K562 treated with DMSO at 1 percent for 48 hours (cell line): ENCODE results near the gene AHNAK2. TPM values are rescaled to one million over a fixed set of nuclear protein-coding genes. Genes with fewer than 3 reads are reported as not detected.

Experiments
- total RNA-seq: library from RNA; unstranded; fragments of 300-600 nt; gene quantifications from 2 replicates; pipeline ENCODE4 v1.2.3, GENCODE V29; 2022; ENCODE audit warnings: low replicate concordance; ENCODE audit errors: extremely low read depth

Gene AHNAK2
- not detected in 2 replicates for total RNA-seq

DNA sequence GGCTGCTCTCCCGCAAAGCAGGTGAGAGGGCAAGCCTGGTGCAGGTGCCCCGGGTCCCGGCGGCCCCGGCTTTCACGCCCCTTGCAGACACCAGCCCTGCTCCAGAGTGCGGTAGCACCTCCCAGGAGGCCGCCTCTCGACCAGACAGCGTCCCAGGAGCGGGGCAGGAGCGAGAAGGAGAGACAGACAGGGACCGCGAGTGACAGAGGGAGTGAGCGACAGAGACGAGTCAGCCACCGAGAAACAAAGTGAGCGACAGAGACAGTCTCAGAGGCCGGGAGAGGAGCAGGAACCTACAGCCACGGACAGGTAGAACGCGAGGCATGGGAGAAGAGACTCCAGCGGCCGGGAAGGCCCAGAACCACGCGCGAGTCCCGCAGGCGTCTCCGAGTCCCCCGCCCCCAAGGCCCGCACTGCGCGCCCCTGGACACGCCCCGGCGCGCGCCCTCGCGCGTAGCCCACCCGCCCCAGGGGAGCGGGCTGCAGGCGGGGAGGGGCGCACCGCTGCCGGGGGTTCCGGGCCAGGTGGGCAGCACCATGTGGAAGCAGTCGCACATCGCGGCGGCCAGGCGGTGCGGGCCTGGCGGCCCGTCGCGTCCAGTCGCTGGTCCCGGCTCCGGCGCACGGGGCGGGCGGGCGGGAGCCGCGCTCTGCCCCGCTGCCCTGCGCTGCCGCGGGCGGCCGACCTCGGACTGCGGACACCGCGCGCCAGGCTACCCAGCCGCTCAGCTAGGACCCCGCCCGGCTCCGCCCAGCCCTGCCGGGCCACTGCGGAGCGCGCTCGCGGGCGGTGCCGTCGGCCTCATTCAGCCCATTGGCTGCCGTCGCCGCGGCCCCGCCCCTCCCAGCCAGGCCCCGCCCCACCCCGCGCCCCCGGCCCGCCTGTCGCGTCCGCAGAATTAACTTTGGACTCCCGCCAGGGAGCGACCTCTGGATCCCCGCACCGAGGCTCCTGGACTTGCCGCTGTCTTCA lies at the start of gene AHNAK2:
AHNAK2 (minus strand) TSS at position 694 of the 973 bp plus-strand sequence; CDS start at position 557, 137 bp downstream.

DNA sequence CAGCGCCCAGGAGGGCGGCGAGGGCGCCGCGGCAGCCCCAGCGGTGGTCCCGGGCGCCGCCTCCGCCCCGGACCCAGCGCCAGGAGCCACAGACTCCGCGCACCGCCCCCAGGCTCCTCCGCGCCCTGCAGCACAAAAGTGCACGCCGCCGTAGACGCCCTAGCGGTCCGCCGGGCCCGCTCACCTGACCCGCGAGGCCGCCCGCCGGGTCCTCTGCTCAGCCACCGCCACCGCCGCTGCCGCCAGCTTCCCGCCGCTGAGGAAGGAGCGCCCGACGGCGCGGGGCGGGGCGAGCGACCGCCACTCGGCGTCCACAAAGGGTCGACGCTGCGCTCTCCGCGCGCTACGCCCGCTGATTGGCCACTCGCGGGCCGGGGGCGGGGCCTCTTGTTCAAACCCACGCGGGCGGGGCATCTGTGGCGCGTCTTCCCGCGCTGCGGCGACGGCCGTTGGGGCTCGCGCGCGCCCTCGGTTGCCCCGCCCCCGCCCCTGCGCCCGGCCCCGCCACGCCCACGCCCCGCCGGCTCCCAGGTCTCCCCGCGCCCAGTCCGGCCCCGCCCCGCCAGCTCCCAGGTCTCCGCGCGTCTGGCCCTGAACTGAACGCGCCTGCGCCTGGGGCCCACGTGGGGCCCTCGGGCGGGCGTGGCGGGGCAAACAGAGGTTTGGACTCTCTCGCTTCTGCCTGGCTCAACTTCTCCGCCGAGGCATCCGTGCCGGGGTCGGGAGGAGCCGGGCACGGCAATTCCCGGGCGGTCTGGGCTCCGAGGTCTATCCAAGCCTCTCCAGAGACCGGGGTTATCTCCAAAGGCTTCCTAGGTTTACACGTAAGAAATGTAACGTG lies 42.9 kb upstream of the AHNAK2 start, which contains the start of gene CDCA4:
CDCA4 (minus strand) TSS at position 269 of the 841 bp plus-strand sequence. CDS start 9,154 bp downstream, outside the sequence.

DNA sequence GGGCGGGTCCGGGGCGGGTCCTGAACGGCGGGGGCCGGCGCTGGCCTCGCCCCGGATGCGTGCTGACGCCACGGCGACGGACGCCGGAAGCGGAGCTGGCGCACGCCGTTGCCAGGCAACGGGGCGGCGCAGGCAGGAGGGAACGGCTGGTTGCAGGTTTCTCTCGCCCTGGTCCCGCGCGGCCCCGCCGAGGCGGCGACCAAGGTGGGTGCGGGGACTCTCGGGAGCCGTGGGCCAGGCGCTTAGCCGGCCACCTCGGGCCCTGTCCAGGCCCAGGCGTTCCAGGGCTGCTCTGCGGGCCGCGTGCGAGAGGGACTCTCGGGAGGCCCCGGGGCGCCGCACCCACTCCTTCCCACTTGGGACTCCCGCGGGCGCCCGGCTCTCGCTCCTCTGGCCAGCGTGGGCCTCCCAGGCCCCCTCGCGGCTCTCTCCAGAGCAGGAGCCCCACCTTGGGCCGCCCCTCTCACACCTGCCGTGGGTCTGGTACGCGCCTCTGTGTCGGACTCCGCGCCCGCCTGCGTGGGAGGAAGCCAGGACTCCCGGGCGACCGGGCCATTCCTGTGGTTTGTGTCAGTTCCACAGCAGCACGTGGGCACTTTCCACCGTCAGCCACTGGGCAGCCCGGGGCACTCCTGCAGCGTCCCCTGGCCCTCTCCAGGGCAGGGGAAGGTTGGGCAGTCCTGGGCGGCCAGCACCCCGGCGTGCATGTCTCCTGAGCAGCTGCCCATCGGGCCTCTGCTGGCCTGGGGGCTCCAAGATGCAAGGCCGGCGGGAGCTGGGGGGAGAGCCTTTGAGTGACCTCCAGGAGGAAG lies 7.7 kb upstream of the AHNAK2 start, which contains the start of gene CLBA1:
CLBA1 (plus strand) TSS at position 114 of the 812 bp plus-strand sequence; CDS start at position 758, 644 bp downstream.

DNA sequence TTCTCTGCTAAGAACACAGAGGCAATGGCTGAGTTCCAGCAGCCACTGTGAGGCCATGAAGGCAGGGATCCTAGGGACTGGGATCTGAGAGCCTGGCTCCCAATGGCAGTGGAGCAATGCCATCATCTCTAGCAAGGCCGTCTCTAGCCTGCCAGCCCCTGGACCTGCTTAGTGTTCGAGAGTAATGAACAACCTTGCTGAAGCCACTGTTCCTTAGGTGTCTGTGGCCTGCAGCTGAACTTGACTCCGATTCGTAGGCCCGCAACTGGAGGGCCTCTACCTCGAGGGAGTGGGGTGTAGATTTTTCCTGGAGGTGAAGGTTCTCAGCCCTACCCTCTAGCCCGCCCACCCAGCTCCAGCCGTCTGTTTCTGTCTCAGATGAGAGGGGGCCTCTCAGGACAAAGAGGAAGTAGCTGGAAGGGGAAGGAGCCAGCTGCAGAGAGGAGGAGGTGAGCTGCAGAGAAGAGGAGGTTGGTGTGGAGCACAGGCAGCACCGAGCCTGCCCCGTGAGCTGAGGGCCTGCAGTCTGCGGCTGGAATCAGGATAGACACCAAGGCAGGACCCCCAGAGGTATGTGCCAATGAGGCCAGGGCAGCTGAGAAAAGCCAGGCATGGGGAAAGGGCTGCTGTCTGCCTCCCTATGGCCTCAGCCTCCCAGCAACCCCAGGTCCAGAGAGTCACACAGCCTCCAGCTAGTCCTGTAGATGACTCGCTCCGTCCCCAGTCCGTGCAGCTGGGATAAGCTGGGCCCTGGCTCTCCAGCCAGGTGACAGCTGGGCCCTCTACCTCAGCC lies 53.6 kb downstream of the AHNAK2 start, which contains the start of gene PLD4:
PLD4 (plus strand) TSS at position 459 of the 793 bp plus-strand sequence. CDS start 2,262 bp downstream, outside the sequence.

Other genes starting within 250 kb of the AHNAK2 start
- gene SIVA1, start 225.2 kb downstream of the AHNAK2 start, total RNA-seq, result not detected in 2 replicates
- gene AKT1, start 182.6 kb downstream of the AHNAK2 start, total RNA-seq, result not detected in 2 replicates
- not detected in 2 replicates for gene ZBTB42, start 177.3 kb downstream of the AHNAK2 start, total RNA-seq
- not detected in 2 replicates for gene CEP170B, start 113.1 kb downstream of the AHNAK2 start, total RNA-seq
- not detected in 2 replicates for gene PLD4, start 53.5 kb downstream of the AHNAK2 start, total RNA-seq
- gene CLBA1, start 7.4 kb upstream of the AHNAK2 start, total RNA-seq, result not detected in 2 replicates
- gene CDCA4, start 42.7 kb upstream of the AHNAK2 start, total RNA-seq, result not detected in 2 replicates
- gene GPR132, start 87.1 kb upstream of the AHNAK2 start, total RNA-seq, result not detected in 2 replicates
- not detected in 2 replicates for gene JAG2, start 190.4 kb upstream of the AHNAK2 start, total RNA-seq
- gene NUDT14, start 202.9 kb upstream of the AHNAK2 start, total RNA-seq, result not detected in 2 replicates